ENCODE results near the gene CELSR1.

- TF ChIP-seq CTCF (IDR thresholded peaks at IDR 0.05) (no peak), POLR2A (IDR thresholded peaks at IDR 0.05) (no peak)
These were observed 187.3 kb downstream of the CELSR1 start for GRCh38 chr22:46350121-46350520.

Measured in lower leg skin (tissue), 3 donors.